ENCODE results near the gene RHO. TPM values are rescaled to one million over a fixed set of nuclear protein-coding genes. Genes with fewer than 3 reads are reported as not detected.

The RHO gene
- total and polyA plus RNA-seq, 2 donors (not counting 3 experiments of a cell fraction or from before 2014, with no cell fraction given) = not detected

GRCh38 chr3:129567939-129568338 lies 39.5 kb downstream of the RHO start:
- Histone ChIP-seq H3K79me2 (ENCODE audit: control insufficient read depth, insufficient read depth, low read length) (no peaks in the 10 kb centered on the region), H2AFZ (ENCODE audit: low read depth, low read length) (no peak overlapping the region), H3K4me3 (replicated peaks in 1 of 3; ENCODE audit: insufficient read depth in 1 of 3, low read depth in 1 of 3, low read length in 3 of 3) (no peak overlapping the region), H3K27me3 (ENCODE audit: control insufficient read depth in 2 of 2, insufficient read depth in 2 of 2, low read length in 2 of 2) (no peaks in the 10 kb centered on the region), H3K4me1 (ENCODE audit: control insufficient read depth, extremely low read depth, insufficient read depth, low read length) (no peaks in the 10 kb centered on the region), H3K36me3 (ENCODE audit: control insufficient read depth in 2 of 2, extremely low read depth in 1 of 2, insufficient read depth in 2 of 2, low read length in 2 of 2) (peaks cover 50 to 77% of the 10 kb centered on the region in 2 experiments), H3K27ac (ENCODE audit: insufficient read depth, low read depth, low read length) (no peak overlapping the region), H3K4me2 (ENCODE audit: insufficient read depth, low read length) (no peak overlapping the region), H3K9me3 (replicated peaks; ENCODE audit: control insufficient read depth, insufficient read depth, low read length) (no peaks in the 10 kb centered on the region), H3K9me1 (replicated peaks; ENCODE audit: control insufficient read depth, extremely low read depth, insufficient read depth, low read length) (no peaks in the 10 kb centered on the region), H4K20me1 (replicated peaks; ENCODE audit: control insufficient read depth, extremely low read depth, insufficient read depth, low read length) (no peaks in the 10 kb centered on the region), H3K9ac (replicated peaks; ENCODE audit: extremely low read depth, insufficient read depth, low read length) (no peak overlapping the region)
- POLR2A ChIA-PET = no interaction called here
- CTCF ChIA-PET = interaction anchor here (1.0 to 2.0 kb wide), 2 partner anchors 10 to 78 kb away, joined by 3 to 6 read pairs; no protein-coding TSS in a partner anchor
- intact Hi-C loops (cut with micrococcal nuclease) = no loop called here
- no TSS peak for BruUV-seq (replicated peaks)
- FAIRE-seq = no peak
- dilution Hi-C loops (cut with MboI; ENCODE audit: extremely low pct_ligation_motif_present, low sequenced_read_pairs) = no loop called here
- no peak for TF ChIP-seq GATA2 (IDR thresholded peaks at IDR 0.05; ENCODE audit: insufficient read depth, insufficient read length, low read depth, low read length)
- no peak for TF ChIP-seq MAX (IDR thresholded peaks at IDR 0.05; ENCODE audit: insufficient read depth, insufficient read length)
- no peak for DNase-seq (ENCODE audit: low read depth, low spot score)

- no peaks in the 10 kb centered on the region for H3K4me1 ChIP-seq (ENCODE audit: control insufficient read depth, extremely low read depth, insufficient read depth, low read length)
- POLR2A ChIA-PET = no interaction called here
- H3K79me2 ChIP-seq (ENCODE audit: control insufficient read depth, insufficient read depth, low read length) = no peaks in the 10 kb centered on the region
- FAIRE-seq = no peak
- TF ChIP-seq MAX (IDR thresholded peaks at IDR 0.05; ENCODE audit: insufficient read depth, insufficient read length) (no peak), GATA2 (IDR thresholded peaks at IDR 0.05; ENCODE audit: insufficient read depth, insufficient read length, low read depth, low read length) (no peak), POLR2A (IDR thresholded peaks at IDR 0.05; ENCODE audit: low read depth, low read length) (no peak), EZH2 (IDR thresholded peaks at IDR 0.05; ENCODE audit: borderline replicate concordance, low read depth, low read length, severe bottlenecking) (no peak), JUN (IDR thresholded peaks at IDR 0.05; ENCODE audit: borderline replicate concordance, insufficient read depth, insufficient read length, low read depth) (no peak), POLR2AphosphoS5 (IDR thresholded peaks at IDR 0.05; ENCODE audit: insufficient read depth, low read depth, low read length) (no peak), MYC (IDR thresholded peaks at IDR 0.05; ENCODE audit: low read depth, low read length) (no peak), CTCF (IDR thresholded peaks at IDR 0.05; ENCODE audit: extremely low read depth in 1 of 2, insufficient read depth in 1 of 2, low read depth in 1 of 2, low read length in 2 of 2) (no peak), FOS (IDR thresholded peaks at IDR 0.05; ENCODE audit: borderline replicate concordance, insufficient read depth, low read length) (no peak)
- intact Hi-C loops (cut with micrococcal nuclease) = no loop called here
- no peaks in the 10 kb centered on the region for H3K9me3 ChIP-seq (replicated peaks; ENCODE audit: control insufficient read depth, insufficient read depth, low read length)
- H2AFZ ChIP-seq (ENCODE audit: low read depth, low read length) = no peak overlapping the region
- no peaks in the 10 kb centered on the region for H3K9me1 ChIP-seq (replicated peaks; ENCODE audit: control insufficient read depth, extremely low read depth, insufficient read depth, low read length)
- peaks cover 47 to 87% of the 10 kb centered on the region in 2 experiments for H3K36me3 ChIP-seq (ENCODE audit: control insufficient read depth in 2 of 2, extremely low read depth in 1 of 2, insufficient read depth in 2 of 2, low read length in 2 of 2)
- H3K27ac ChIP-seq (ENCODE audit: insufficient read depth, low read depth, low read length) = no peak overlapping the region
- DNase-seq (ENCODE audit: low read depth, low spot score) = no peak
- H4K20me1 ChIP-seq (replicated peaks; ENCODE audit: control insufficient read depth, extremely low read depth, insufficient read depth, low read length) = no peaks in the 10 kb centered on the region
- H3K4me2 ChIP-seq (ENCODE audit: insufficient read depth, low read length) = no peak overlapping the region
- no TSS peak for BruUV-seq (replicated peaks)
- CTCF ChIA-PET = interaction anchor here (1.0 to 1.4 kb wide), 3 partner anchors 30 to 80 kb away, joined by 3 to 10 read pairs (median 6); no protein-coding TSS in a partner anchor
- H3K27me3 ChIP-seq (ENCODE audit: control insufficient read depth in 2 of 2, insufficient read depth in 2 of 2, low read length in 2 of 2) = no peaks in the 10 kb centered on the region
- dilution Hi-C loops (cut with MboI; ENCODE audit: extremely low pct_ligation_motif_present, low sequenced_read_pairs) = no loop called here
- H3K9ac ChIP-seq (replicated peaks; ENCODE audit: extremely low read depth, insufficient read depth, low read length) = no peak overlapping the region
- H3K4me3 ChIP-seq (replicated peaks in 1 of 3; ENCODE audit: insufficient read depth in 1 of 3, low read depth in 1 of 3, low read length in 3 of 3) = no peak overlapping the region
Observed at GRCh38 chr3:129569856-129570255, 41.4 kb downstream of the RHO start.

All from endothelial cell of umbilical vein (primary cell).